GM12864 (cell line): ENCODE data around the gene BICDL2.

Source experiments
- DNase-seq: peaks from one replicate; pipeline ENCODE4 v3.0.0-alpha.2; 2011; ENCODE audit warnings: low read depth
- H3K4me3 ChIP-seq: 2 replicates; pipeline ENCODE4 v1.5.1; 2011; ENCODE audit warnings: mild to moderate bottlenecking, low read depth, low read length, control low read depth
- TF ChIP-seq, protein P1 (sequence below): IDR thresholded peaks from 2 replicates; pipeline ENCODE4 v1.5.1; 2011; ENCODE audit warnings: low read depth, mild to moderate bottlenecking, moderate library complexity, low read length, control low read depth, inconsistent platforms; ENCODE audit errors: missing control alignments

The BICDL2 gene

DNA sequence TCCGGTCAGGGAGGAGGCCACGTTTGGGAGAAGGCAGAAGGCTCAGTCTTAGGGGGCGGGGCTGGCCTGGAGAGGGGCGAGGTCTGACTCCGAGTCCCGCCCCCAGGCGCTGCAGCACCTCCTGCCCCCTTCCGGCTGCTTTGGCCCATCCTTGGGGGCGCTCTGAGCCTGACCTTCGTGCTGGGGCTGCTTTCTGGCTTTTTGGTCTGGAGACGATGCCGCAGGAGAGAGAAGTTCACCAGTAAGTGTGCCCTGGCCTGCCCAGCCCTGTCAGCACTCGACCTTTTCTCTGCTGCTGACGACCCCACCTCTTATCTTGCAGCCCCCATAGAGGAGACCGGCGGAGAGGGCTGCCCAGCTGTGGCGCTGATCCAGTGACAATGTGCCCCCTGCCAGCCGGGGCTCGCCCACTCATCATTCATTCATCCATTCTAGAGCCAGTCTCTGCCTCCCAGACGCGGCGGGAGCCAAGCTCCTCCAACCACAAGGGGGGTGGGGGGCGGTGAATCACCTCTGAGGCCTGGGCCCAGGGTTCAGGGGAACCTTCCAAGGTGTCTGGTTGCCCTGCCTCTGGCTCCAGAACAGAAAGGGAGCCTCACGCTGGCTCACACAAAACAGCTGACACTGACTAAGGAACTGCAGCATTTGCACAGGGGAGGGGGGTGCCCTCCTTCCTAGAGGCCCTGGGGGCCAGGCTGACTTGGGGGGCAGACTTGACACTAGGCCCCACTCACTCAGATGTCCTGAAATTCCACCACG is 15.1 kb downstream of the BICDL2 start:
- no peak for DNase-seq
- TF ChIP-seq, protein P1, sequence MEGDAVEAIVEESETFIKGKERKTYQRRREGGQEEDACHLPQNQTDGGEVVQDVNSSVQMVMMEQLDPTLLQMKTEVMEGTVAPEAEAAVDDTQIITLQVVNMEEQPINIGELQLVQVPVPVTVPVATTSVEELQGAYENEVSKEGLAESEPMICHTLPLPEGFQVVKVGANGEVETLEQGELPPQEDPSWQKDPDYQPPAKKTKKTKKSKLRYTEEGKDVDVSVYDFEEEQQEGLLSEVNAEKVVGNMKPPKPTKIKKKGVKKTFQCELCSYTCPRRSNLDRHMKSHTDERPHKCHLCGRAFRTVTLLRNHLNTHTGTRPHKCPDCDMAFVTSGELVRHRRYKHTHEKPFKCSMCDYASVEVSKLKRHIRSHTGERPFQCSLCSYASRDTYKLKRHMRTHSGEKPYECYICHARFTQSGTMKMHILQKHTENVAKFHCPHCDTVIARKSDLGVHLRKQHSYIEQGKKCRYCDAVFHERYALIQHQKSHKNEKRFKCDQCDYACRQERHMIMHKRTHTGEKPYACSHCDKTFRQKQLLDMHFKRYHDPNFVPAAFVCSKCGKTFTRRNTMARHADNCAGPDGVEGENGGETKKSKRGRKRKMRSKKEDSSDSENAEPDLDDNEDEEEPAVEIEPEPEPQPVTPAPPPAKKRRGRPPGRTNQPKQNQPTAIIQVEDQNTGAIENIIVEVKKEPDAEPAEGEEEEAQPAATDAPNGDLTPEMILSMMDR, result peak; percentile 46
- H3K4me3 ChIP-seq, result peak overlapping the region; percentile 68

DNA sequence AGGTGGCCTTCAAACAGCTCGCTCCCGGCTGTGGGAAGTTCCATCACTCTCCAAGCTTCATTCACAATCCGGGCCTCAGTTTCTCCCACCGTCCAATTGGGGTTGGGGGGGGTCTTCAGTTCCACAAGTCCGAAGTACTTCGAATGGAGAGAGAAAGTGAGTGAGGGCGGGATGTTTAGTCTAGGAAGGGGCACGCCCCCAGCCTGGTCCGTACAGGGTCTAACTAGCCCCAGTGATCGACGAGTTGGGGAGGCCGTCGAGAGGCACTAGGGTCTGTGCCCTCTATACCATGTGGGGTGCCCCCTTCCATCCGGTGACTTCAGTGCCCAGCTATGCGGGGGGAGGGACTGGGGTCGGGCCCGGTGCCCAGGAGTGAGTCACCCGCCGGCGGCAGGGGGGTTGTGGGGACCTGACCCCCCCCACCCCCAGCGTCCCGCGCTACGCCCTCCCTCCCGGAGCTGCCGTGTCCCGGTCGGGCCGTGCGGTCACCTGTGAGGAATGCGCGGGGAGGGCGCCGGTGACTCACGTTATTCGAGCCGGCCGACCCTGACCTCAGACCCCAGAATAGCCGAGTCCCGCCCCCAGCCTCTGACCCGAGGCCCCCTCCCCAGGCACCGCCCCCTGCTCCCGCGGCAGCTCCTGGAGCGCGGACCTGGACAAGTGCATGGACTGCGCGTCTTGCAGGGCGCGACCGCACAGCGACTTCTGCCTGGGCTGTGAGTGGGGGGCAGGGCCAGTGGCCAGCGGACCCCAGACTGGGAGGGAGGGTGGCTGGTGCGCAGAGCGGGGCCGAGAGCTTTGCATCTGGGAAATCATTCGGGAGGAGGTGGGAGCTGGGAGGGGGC is 15.9 kb downstream of the BICDL2 start:
- TF ChIP-seq, protein P1, result no peak
- H3K4me3 ChIP-seq, result peak overlapping the region; percentile 68
- DNase-seq, result no peak

DNA sequence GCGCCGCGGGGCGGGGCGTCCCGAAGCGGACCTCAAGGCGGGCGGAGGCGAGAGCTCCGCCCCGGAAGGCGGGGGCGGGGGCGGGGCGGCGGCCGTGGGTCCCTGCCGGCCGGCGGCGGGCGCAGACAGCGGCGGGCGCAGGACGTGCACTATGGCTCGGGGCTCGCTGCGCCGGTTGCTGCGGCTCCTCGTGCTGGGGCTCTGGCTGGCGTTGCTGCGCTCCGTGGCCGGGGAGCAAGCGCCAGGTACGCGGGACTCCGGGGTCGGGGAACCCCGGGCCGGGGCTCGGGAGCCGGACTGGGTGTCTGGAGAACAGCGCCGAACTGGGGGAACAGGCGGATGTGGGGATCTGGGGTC is 16.5 kb downstream of the BICDL2 start, which contains the start of gene TNFRSF12A:
Gene TNFRSF12A (plus strand): TSS at position 122 of the 357 bp plus-strand sequence. CDS start 30 bp downstream, at position 152.
- TF ChIP-seq, protein P1, result no peak
- no peak for DNase-seq

GRCh38 chr16:3019594-3020246 is 17.0 kb downstream of the BICDL2 start:
- no peak for DNase-seq
- H3K4me3 ChIP-seq, result peak overlapping the region; percentile 46
- TF ChIP-seq, protein P1, result no peak

More for the DNA sequence above, 16.5 kb downstream of the BICDL2 start, which contains the start of gene TNFRSF12A:
- H3K4me3 ChIP-seq, result peak within 1 kb of the TSS; percentile 68

- H3K4me3 ChIP-seq, result no peak within 1 kb of the TSS
- TF ChIP-seq, protein P1, result peak; percentile 33
- DNase-seq, result no peak
These were observed 18.8 kb downstream of the BICDL2 start, which contains the start of gene CLDN6 for GRCh38 chr16:3017794-3018506. Gene CLDN6 (minus strand): TSS chr16:3018183. CDS start chr16:3016021, 2,162 bp downstream.

DNA sequence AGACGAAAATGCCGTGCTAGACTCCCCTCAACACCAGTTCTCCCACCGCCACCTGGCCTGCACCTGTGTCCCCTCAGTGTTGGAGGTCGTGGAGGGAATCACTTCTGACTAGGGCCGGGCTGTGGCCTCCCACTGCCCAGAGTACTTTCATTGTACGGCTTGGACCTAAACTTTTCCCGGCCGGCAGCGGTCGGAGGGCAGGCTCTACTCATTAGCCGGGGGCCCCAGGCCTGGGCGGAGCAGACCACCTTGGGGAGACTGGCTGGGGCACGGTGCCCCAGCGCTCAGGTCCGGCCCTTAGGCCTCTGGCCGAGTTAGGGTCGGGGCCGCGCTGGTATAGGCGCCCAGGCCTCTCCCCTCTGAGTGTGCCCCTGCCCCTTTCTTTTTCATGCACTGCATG is 19.4 kb downstream of the BICDL2 start:
- DNase-seq, result no peak
- no peak overlapping the region for H3K4me3 ChIP-seq
- TF ChIP-seq, protein P1, result no peak
